GM12864 (cell line): ENCODE results near the gene CDC37.

Source experiments
- DNase-seq: peaks from one replicate; pipeline ENCODE4 v3.0.0-alpha.2; 2011; ENCODE audit warnings: low read depth
- H3K4me3 ChIP-seq: 2 replicates; pipeline ENCODE4 v1.5.1; 2011; ENCODE audit warnings: mild to moderate bottlenecking, low read depth, low read length, control low read depth
- TF ChIP-seq, protein P1 (sequence below): IDR thresholded peaks from 2 replicates; pipeline ENCODE4 v1.5.1; 2011; ENCODE audit warnings: low read depth, mild to moderate bottlenecking, moderate library complexity, low read length, control low read depth, inconsistent platforms; ENCODE audit errors: missing control alignments

CDC37 gene

DNA sequence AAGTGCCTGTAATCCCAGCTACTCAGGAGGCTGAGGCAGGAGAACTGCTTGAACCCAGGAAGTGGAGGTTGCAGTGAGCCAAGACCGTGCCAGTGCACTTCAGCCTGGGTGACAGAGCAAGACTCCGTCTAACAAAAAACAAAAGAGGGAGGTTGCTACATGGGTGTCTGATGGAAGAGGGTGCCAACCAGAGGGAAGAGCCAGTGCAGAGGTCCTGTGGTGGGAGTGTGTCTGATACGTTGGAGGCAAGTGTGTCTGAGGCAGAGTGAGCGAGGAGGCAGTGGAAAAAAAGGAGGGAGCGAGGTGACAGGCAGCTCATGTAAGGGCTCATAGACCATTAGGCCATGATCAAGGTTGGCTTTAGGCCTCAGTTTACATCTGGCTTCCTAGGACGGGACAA, 23.8 kb upstream of the CDC37 start:
- DNase-seq: no peak
- no peak overlapping the region for H3K4me3 ChIP-seq
- TF ChIP-seq, protein P1, sequence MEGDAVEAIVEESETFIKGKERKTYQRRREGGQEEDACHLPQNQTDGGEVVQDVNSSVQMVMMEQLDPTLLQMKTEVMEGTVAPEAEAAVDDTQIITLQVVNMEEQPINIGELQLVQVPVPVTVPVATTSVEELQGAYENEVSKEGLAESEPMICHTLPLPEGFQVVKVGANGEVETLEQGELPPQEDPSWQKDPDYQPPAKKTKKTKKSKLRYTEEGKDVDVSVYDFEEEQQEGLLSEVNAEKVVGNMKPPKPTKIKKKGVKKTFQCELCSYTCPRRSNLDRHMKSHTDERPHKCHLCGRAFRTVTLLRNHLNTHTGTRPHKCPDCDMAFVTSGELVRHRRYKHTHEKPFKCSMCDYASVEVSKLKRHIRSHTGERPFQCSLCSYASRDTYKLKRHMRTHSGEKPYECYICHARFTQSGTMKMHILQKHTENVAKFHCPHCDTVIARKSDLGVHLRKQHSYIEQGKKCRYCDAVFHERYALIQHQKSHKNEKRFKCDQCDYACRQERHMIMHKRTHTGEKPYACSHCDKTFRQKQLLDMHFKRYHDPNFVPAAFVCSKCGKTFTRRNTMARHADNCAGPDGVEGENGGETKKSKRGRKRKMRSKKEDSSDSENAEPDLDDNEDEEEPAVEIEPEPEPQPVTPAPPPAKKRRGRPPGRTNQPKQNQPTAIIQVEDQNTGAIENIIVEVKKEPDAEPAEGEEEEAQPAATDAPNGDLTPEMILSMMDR: no peak

DNA sequence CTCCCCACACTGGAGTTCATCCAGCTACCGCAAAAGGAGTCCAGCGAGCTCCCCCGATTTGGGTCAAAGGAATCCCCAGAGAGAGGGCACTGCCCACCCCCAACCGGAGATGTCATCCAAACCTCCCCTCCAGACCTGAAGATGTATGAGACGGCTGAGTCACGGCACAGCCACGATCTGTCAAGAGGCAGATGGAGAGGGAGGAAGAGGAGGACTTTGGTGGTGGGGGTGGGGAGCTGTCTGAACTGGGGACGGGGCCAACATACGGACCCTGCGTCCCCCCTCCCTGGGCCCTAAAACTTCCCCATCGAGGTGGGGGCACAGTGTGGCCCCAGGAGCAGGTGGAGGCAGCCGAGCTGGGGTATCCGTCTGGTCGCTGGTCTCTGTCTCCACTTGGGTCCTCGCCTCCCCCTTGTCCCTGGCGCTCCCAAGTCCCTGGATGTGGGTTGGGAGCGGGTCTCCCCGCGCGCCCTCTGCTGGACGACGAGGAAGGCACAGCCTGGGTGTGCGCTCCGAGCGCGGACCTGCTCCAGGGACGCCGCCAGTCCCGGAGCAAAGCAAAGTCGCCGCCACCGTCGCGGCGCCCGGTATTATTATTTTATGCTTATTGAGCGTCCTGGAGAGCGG, 20.8 kb upstream of the CDC37 start:
- peak overlapping the region; percentile 53 for H3K4me3 ChIP-seq
- no peak for DNase-seq
- TF ChIP-seq, protein P1: peak; percentile 90

DNA sequence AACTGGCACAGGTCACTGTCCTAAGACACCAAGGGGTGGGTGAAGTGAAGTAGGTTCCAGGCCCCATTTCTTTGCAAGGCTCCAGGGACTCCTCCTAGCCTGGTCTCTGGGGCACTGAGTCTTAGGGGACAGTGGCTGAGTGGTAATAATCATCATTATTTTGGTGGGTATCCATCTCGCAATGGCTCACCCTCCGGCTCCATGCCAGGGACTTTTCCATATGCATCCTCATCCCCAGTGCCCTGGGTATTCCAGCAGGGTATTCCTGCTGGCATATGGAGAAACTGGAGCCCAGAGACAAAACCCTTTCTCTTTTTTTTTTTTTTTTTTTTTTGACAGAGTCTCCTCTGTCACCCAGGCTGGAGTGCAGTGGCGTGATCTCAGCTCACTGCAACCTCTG, 19.5 kb upstream of the CDC37 start:
- no peak overlapping the region for H3K4me3 ChIP-seq
- no peak for DNase-seq
- TF ChIP-seq, protein P1: no peak

DNA sequence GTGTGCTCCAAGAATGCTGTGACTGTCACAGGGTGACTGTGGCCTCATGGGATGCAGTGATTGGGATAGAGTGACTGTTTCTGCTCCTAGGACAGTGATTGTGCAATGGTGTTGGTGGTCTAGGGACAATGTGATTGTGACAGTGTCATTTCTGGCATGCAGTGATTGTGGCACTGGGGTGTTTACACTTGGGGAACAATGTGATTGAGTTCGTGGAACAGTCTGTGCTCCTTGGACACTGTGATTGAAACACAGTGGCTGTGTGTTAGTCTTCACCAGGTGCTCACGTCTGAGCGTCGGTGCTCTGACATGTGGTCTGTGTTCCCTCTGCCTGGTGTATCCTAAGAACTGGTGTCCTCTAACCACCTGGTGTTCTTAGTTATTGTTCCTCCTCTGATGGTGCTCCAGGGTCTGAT, 18.7 kb upstream of the CDC37 start:
- no peak for DNase-seq
- H3K4me3 ChIP-seq: no peak overlapping the region
- TF ChIP-seq, protein P1: no peak

DNA sequence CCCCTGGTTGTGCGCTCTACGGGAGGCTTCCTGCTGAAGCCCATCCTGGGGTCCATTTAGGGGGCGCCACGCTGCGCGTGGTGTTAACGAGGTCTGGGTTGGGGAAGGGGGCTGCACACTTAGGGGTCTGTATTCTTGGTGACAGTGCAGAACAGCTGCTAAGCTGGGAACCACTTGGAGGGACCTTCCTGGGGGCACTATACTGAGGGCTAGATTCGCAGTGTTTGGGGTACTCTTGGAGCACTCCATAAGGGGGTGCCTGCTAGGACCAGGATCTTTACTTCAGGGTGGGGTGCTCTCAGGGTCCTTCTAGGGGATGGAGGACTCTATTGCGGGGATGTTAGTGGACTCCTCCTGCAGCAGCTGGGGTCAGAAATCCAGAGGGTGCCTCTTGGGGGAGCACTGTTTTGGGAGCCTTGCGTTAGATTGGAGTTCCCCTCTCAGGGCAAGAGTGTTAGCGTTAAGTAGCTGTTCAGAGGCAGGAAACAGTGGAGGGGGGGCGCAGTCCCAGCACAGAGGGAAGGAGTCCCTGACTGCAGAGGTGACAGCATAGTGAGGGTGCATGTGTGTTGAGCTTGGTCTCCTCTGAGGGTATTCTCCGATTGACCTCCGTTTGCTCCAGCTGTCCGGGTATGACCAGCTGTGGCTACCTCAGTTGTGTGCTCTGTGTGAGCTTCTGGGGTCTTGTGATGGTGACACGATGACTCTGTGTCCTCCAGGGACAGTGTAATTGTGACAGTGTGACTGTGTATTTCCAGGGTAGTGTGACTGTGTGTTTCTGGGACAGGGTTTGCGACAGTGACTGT, 18.1 kb upstream of the CDC37 start:
- no peak for DNase-seq
- peak overlapping the region; percentile 56 for H3K4me3 ChIP-seq
- TF ChIP-seq, protein P1: no peak

DNA sequence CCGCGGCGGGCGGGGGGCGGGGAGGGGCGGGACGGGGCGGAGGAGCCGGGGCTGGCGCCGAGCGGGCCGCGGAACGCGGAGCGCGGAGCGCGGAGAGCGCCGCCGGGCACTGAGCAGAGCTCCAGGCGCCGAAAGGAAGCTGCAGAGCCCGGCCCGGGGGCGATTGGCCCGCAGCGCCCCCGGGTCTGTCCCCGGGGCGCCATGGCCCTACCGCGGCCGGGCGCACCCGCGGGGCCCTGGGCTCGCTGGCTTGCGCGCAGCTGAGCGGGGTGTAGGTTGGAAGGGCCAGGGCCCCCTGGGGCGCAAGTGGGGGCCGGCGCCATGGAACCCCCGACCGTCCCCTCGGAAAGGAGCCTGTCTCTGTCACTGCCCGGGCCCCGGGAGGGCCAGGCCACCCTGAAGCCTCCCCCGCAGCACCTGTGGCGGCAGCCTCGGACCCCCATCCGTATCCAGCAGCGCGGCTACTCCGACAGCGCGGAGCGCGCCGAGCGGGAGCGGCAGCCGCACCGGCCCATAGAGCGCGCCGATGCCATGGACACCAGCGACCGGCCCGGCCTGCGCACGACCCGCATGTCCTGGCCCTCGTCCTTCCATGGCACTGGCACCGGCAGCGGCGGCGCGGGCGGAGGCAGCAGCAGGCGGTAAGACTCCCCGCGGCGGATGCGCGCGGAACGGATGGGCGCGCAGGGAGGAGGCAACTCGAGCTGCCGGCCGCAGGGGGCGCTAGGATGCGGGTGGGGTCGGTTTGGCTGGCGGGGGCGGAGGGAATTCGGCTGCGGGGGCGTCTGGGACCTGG, 17.3 kb upstream of the CDC37 start, which contains the start of gene PDE4A:
Gene PDE4A (plus strand): TSS at position 95 of the 796 bp plus-strand sequence. CDS start 227 bp downstream, at position 322.
- TF ChIP-seq, protein P1: peak; percentile 62
- no peak for DNase-seq
- H3K4me3 ChIP-seq: peak within 1 kb of the TSS; percentile 56
